ENCODE measurements around the gene TNRC18. TPM values are rescaled to one million over a fixed set of nuclear protein-coding genes. Genes with fewer than 3 reads are reported as not detected.

TNRC18 gene
- total RNA-seq, 1 donor from 2014 or later: 38.4 TPM

- Histone ChIP-seq H3K4me3 (ENCODE audit: low read depth, low read length) (no peak overlapping the region), H3K36me3 (ENCODE audit: control insufficient read depth, insufficient read depth, low read length) (no peaks in the 10 kb centered on the region), H3K27me3 (ENCODE audit: control insufficient read depth, insufficient read depth, low read length) (no peaks in the 10 kb centered on the region)
- TF ChIP-seq, protein P1, sequence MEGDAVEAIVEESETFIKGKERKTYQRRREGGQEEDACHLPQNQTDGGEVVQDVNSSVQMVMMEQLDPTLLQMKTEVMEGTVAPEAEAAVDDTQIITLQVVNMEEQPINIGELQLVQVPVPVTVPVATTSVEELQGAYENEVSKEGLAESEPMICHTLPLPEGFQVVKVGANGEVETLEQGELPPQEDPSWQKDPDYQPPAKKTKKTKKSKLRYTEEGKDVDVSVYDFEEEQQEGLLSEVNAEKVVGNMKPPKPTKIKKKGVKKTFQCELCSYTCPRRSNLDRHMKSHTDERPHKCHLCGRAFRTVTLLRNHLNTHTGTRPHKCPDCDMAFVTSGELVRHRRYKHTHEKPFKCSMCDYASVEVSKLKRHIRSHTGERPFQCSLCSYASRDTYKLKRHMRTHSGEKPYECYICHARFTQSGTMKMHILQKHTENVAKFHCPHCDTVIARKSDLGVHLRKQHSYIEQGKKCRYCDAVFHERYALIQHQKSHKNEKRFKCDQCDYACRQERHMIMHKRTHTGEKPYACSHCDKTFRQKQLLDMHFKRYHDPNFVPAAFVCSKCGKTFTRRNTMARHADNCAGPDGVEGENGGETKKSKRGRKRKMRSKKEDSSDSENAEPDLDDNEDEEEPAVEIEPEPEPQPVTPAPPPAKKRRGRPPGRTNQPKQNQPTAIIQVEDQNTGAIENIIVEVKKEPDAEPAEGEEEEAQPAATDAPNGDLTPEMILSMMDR (IDR thresholded peaks at IDR 0.05; ENCODE audit: insufficient read depth, low read length, poor library complexity, severe bottlenecking): no peak
- DNase-seq (ENCODE audit: low read depth): no peak
Observed at GRCh38 chr7:5414916-5415315, 8.7 kb downstream of the TNRC18 start.

DNA sequence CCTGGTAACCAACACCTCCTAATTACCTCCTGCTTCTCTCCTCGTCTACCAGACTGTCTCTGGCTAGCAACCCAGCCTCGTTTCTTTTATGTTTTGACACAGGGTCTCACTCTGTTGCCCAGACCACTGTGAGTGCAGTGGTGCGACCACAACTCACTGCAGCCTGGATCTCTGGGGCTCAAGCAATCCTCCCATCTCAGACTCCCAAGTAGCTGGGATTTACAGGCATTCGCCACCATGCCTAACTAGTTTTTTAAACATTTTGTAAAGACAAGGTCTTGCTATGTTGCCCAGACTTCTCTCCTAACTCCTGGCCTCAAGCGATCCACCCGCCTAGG lies 10.2 kb downstream of the TNRC18 start:
- H3K4me3 ChIP-seq (ENCODE audit: low read depth, low read length): no peak overlapping the region
- no peaks in the 10 kb centered on the region for H3K27me3 ChIP-seq (ENCODE audit: control insufficient read depth, insufficient read depth, low read length)
- TF ChIP-seq, protein P1 (IDR thresholded peaks at IDR 0.05; ENCODE audit: insufficient read depth, low read length, poor library complexity, severe bottlenecking): no peak
- DNase-seq (ENCODE audit: low read depth): no peak
- no peaks in the 10 kb centered on the region for H3K36me3 ChIP-seq (ENCODE audit: control insufficient read depth, insufficient read depth, low read length)

- TF ChIP-seq, protein P1 (IDR thresholded peaks at IDR 0.05; ENCODE audit: insufficient read depth, low read length, poor library complexity, severe bottlenecking): no peak
- Histone ChIP-seq H3K27me3 (ENCODE audit: control insufficient read depth, insufficient read depth, low read length) (no peaks in the 10 kb centered on the region), H3K36me3 (ENCODE audit: control insufficient read depth, insufficient read depth, low read length) (no peaks in the 10 kb centered on the region), H3K4me3 (ENCODE audit: low read depth, low read length) (no peak overlapping the region)
- DNase-seq (ENCODE audit: low read depth): no peak
Observed at GRCh38 chr7:5408777-5409176, 14.9 kb downstream of the TNRC18 start.

DNA sequence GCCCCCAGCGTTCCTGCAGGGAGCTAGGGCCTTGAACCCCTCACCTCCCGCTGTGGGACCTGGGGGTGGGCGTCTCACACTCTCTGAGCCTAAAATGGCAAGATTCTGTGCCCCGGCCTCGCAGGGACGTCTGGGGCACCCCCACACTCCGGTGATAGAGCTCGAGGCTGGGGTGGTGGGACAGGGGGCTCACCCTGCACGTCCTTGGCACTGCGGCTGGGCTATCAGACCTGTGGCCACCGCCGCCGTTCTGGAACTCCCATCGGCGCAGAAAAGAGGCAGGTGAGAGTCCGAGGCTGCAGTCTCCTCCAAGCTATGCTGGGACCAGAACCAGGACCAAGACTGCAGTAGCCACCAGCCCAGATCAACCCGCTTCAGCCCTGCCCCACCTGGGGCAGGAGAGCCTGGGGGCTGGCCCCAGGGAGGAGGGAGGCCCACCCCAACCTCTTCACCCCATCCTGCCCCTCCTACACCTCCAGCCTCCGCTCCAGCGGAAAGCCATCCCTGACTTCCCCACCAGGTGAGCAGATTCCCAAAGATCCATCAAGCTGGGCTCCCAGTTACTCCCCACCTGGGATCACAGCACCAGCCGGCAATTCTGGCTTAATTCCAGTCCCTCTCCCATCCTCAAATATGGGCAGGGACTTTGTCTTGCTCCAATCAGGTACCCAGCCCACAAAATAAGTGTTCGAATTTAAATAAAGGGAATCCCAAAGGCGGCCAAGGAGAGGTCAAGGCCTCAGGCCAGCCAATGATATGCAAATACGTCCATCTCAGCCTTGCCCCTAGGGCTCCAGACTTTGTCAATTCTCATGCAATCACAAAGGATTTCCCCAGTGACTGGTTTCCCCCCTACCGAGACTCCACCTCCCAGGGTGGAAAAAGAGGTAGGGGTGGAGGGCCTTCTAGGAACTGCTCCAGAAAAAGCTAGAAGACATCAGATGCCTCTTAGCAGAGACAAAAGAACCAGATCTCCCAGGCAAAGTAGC lies 16.4 kb downstream of the TNRC18 start:
- no peak for DNase-seq (ENCODE audit: low read depth)
- TF ChIP-seq, protein P1 (IDR thresholded peaks at IDR 0.05; ENCODE audit: insufficient read depth, low read length, poor library complexity, severe bottlenecking): no peak
- H3K36me3 ChIP-seq (ENCODE audit: control insufficient read depth, insufficient read depth, low read length): no peaks in the 10 kb centered on the region
- H3K27me3 ChIP-seq (ENCODE audit: control insufficient read depth, insufficient read depth, low read length): no peaks in the 10 kb centered on the region
- no peak overlapping the region for H3K4me3 ChIP-seq (ENCODE audit: low read depth, low read length)

DNA sequence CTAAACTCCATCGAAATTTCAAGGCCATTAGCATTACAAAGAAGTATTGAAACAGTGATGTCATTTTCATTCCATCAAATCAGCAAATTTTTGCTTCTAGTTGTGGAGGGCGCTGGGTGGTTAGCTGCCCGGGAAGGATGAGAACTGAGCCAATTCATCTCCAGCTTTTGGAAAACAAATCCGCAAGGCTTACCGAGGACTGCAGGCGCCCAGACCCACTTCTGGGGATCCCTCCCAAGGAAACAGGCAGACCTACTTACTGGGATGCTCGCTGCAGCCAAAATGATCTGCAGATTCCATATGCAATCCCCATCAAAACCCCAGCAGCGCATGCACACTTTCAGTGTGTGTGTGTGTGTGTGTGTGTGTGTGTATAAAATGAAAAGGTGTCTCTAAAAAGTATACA lies 19.2 kb downstream of the TNRC18 start:
- TF ChIP-seq, protein P1 (IDR thresholded peaks at IDR 0.05; ENCODE audit: insufficient read depth, low read length, poor library complexity, severe bottlenecking): no peak
- H3K27me3 ChIP-seq (ENCODE audit: control insufficient read depth, insufficient read depth, low read length): no peaks in the 10 kb centered on the region
- H3K36me3 ChIP-seq (ENCODE audit: control insufficient read depth, insufficient read depth, low read length): no peaks in the 10 kb centered on the region
- DNase-seq (ENCODE audit: low read depth): no peak
- no peak overlapping the region for H3K4me3 ChIP-seq (ENCODE audit: low read depth, low read length)

All from kidney epithelial cell (primary cell).